ENCODE measurements around the gene XPO6. TPM values are rescaled to one million over a fixed set of nuclear protein-coding genes. Genes with fewer than 3 reads are reported as not detected.
"Not testable (repeated sequence)": the region's sequence is repeated elsewhere in the genome, so short reads cannot be mapped to it uniquely, and the experiment has no call there.

XPO6 gene
- polyA plus RNA-seq, 1 donor from 2014 or later = 104 TPM

- H3K9ac ChIP-seq (ENCODE audit: low read length) = no peak overlapping the region
- no peaks in the 10 kb centered on the region for H3K9me2 ChIP-seq (ENCODE audit: insufficient read depth, low read length)
- H3F3A ChIP-seq (ENCODE audit: insufficient read depth, low read length, poor library complexity, severe bottlenecking) = no peaks in the 10 kb centered on the region
- H2AFZ ChIP-seq (ENCODE audit: low read depth, low read length) = no peak overlapping the region
- H3K79me2 ChIP-seq (replicated peaks; ENCODE audit: insufficient read depth, low read length) = no peaks in the 10 kb centered on the region
- H3K4me3 ChIP-seq (ENCODE audit: low read length) = no peak overlapping the region
- H3K27ac ChIP-seq (ENCODE audit: low read length) = no peak overlapping the region
- H3K36me3 ChIP-seq (ENCODE audit: insufficient read depth, low read length) = peaks cover 24% of the 10 kb centered on the region
- no peak overlapping the region for H3K4me2 ChIP-seq (ENCODE audit: low read length)
- H3K27me3 ChIP-seq (ENCODE audit: insufficient read depth, low read depth, low read length) = no peaks in the 10 kb centered on the region
- no peaks in the 10 kb centered on the region for H4K20me1 ChIP-seq (ENCODE audit: insufficient read depth)
- H3K9me3 ChIP-seq (ENCODE audit: low read length) = no peaks in the 10 kb centered on the region
- TF ChIP-seq EZH2 (IDR thresholded peaks at IDR 0.05; ENCODE audit: borderline replicate concordance, insufficient read depth, low read length, poor library complexity, severe bottlenecking) = no peak
Observed at GRCh38 chr16:28118637-28119036, 93.1 kb downstream of the XPO6 start.

- H3K36me3 ChIP-seq (ENCODE audit: insufficient read depth, low read length) = peaks cover 24% of the 10 kb centered on the region
Observed at GRCh38 chr16:28117168-28117565, 94.6 kb downstream of the XPO6 start.

GRCh38 chr16:28115866-28116265 lies 95.9 kb downstream of the XPO6 start:
- not testable (repeated sequence) for H3F3A ChIP-seq (ENCODE audit: insufficient read depth, low read length, poor library complexity, severe bottlenecking); H3K4me2 ChIP-seq (ENCODE audit: low read length); H3K9me3 ChIP-seq (ENCODE audit: low read length); H2AFZ ChIP-seq (ENCODE audit: low read depth, low read length); H3K79me2 ChIP-seq (replicated peaks; ENCODE audit: insufficient read depth, low read length); H3K27ac ChIP-seq (ENCODE audit: low read length); H3K9ac ChIP-seq (ENCODE audit: low read length); H3K27me3 ChIP-seq (ENCODE audit: insufficient read depth, low read depth, low read length); H3K9me2 ChIP-seq (ENCODE audit: insufficient read depth, low read length); H3K4me3 ChIP-seq (ENCODE audit: low read length); H4K20me1 ChIP-seq (ENCODE audit: insufficient read depth)
- H3K36me3 ChIP-seq (ENCODE audit: insufficient read depth, low read length) = peaks cover 18% of the 10 kb centered on the region

More at GRCh38 chr16:28117168-28117565, 94.6 kb downstream of the XPO6 start:
- H3K27ac ChIP-seq (ENCODE audit: low read length) = no peak overlapping the region
- H3K4me3 ChIP-seq (ENCODE audit: low read length) = no peak overlapping the region
- H3K4me2 ChIP-seq (ENCODE audit: low read length) = no peak overlapping the region
- H3K9me2 ChIP-seq (ENCODE audit: insufficient read depth, low read length) = no peaks in the 10 kb centered on the region
- no peaks in the 10 kb centered on the region for H3K27me3 ChIP-seq (ENCODE audit: insufficient read depth, low read depth, low read length)
- no peak for TF ChIP-seq CTCF (IDR thresholded peaks at IDR 0.05; ENCODE audit: poor library complexity, severe bottlenecking)
- TF ChIP-seq SMC3 (conservative IDR thresholded peaks at IDR 0.05; ENCODE audit: poor library complexity) = no peak
- no peak for TF ChIP-seq EP300 (conservative IDR thresholded peaks at IDR 0.05; ENCODE audit: poor library complexity, severe bottlenecking)
- TF ChIP-seq REST (IDR thresholded peaks at IDR 0.05; ENCODE audit: borderline replicate concordance) = no peak
- H3K9me3 ChIP-seq (ENCODE audit: low read length) = no peaks in the 10 kb centered on the region
- H4K20me1 ChIP-seq (ENCODE audit: insufficient read depth) = no peaks in the 10 kb centered on the region
- H3K9ac ChIP-seq (ENCODE audit: low read length) = no peak overlapping the region
- H2AFZ ChIP-seq (ENCODE audit: low read depth, low read length) = no peak overlapping the region
- H3F3A ChIP-seq (ENCODE audit: insufficient read depth, low read length, poor library complexity, severe bottlenecking) = no peaks in the 10 kb centered on the region
- no peaks in the 10 kb centered on the region for H3K79me2 ChIP-seq (replicated peaks; ENCODE audit: insufficient read depth, low read length)
